Heart left ventricle (tissue), 16 donors: Measurements from ENCODE around the gene AGAP2. TPM values are rescaled to one million over a fixed set of nuclear protein-coding genes. Genes with fewer than 3 reads are reported as not detected.

Experiments used
- ATAC-seq, 4 donors: fragments of 200-7000 bp; cut with Tn5 transposase; one replicate each; pipeline ENCODE4 v1.9.1; 2020 to 2022; ENCODE audit warnings: moderate library complexity in 4 of 4, mild to moderate bottlenecking in 3 of 4, moderate number of reproducible peaks in 1 of 4
- DNase-seq, 5 donors: peaks; one replicate each; pipeline ENCODE4 v3.0.0-alpha.2; 2020
- H3K27ac ChIP-seq, 12 donors: fragments of 200-600 bp; sonication (generic) in 4 of 12; one replicate each; pipeline versions ENCODE4 v1.5.0 to v1.8.0; 2016 to 2022; ENCODE audit warnings: mild to moderate bottlenecking in 2 of 12
- H3K27me3 ChIP-seq, 9 donors: fragments of 200-600 bp; sonication (generic) in 2 of 9; one replicate each; pipeline versions ENCODE4 v1.5.1 to v1.8.0; 2016 to 2022; ENCODE audit warnings: mild to moderate bottlenecking in 3 of 9
- H3K36me3 ChIP-seq, 9 donors: fragments of 200-600 bp; sonication (generic) in 2 of 9; one replicate each; pipeline versions ENCODE4 v1.5.0 to v1.8.0; 2018 to 2022; ENCODE audit warnings: mild to moderate bottlenecking in 2 of 9
- H3K4me1 ChIP-seq, 12 donors: fragments of 200-600 bp; sonication (generic) in 4 of 12; one replicate each; pipeline versions ENCODE4 v1.5.0 to v1.8.0; 2016 to 2022; ENCODE audit warnings: mild to moderate bottlenecking in 3 of 12
- H3K4me3 ChIP-seq, 12 donors: fragments of 200-600 bp; sonication (generic) in 4 of 12; one replicate each; pipeline versions ENCODE4 v1.5.0 to v1.8.0; 2017 to 2022; ENCODE audit warnings: mild to moderate bottlenecking in 9 of 12, moderate library complexity in 4 of 12
- H3K9me3 ChIP-seq, 12 donors: fragments of 200-600 bp; sonication (generic) in 4 of 12; one replicate each; pipeline versions ENCODE4 v1.5.0 to v1.8.0; 2016 to 2022; ENCODE audit warnings: mild to moderate bottlenecking in 1 of 12
- POLR2A ChIP-seq, 2 donors: fragments of 450-650 bp; IDR thresholded peaks; one replicate each; pipeline ENCODE4 v1.6.1; 2017; ENCODE audit warnings: antibody characterized with exemption in 2 of 2, mild to moderate bottlenecking in 2 of 2, moderate library complexity in 2 of 2
- WGBS, 4 donors: extraction: QIAGEN DNeasy Blood & Tissue Kit in 2 of 4; methylation state at CpG; one replicate each; pipeline versions ENCODE4 v1.1.5 to v1.1.7; 2013 to 2018; 5-methylcytosine and 5-hydroxymethylcytosine counted together
- intact Hi-C, 10 donors: fragments of 100-400 bp; cut with DNase I; formaldehyde crosslinking; loops; one replicate each; pipeline versions ENCODE4 v1.11.1 to v1.14.2; 2022
- polyA plus RNA-seq, 2 donors: library from polyadenylated mRNA; stranded (reverse); fragments of 200-250 nt; gene quantifications; one replicate each; pipeline ENCODE4 v1.2.3, GENCODE V29; 2013
- total RNA-seq, 9 donors: library from RNA; depleted of rRNA in 2 of 9; stranded (reverse); fragments of >200 nt in 2 of 9; fragmentation: NEBNext Ultra II Directional in 3 of 9; extraction: Animal tissue kit (Norgen Biotek cat#: 25700) in 3 of 9; gene quantifications; one replicate each; pipeline versions ENCODE4 v1.1.0 to v1.2.4, GENCODE V29; 2016 to 2023
- TF ChIP-seq, protein P1 (sequence below), 12 donors: fragments of 200-600 bp; sonication (generic) in 4 of 12; IDR thresholded peaks; one replicate each; pipeline versions ENCODE4 v1.5.0 to v1.8.0; 2018 to 2022; ENCODE audit warnings: antibody characterized with exemption in 12 of 12, mild to moderate bottlenecking in 5 of 12
- donor health status: ischemic (EF 13 %, LVEDD 7.1; RV severe dilation, severe dysfunction).
- donor health status: healthy with polysubstance abuse.
- donor health status: DM: no; HTN: yes; CAD: no.
- donor health status: DM: no; HTN: no; CAD: no.
- donor health status: ischemic (EF 25% LVEDD 6.9; RV normal size, moderate dysfunction).
- donor health status: ischemic (EF 25% LVEDD 5.7; RV mildly dilated, moderate dysfunction).
- donor health status: healthy.
- donor health status: DM: yes; HTN: yes; CAD: no.
- donor health status: ischemic (EF 35%, LVEDD 5.7; RV mildly dilated, moderate dysfunction).
- donor health status: nonischemic (EF 11% LVEDD 7.7; RV severe dilation, severe dysfunction).
- donor health status: DM: yes; HTN: yes; CAD: no.
- donor health status: PGD.
- donor health status: ischemic (EF 29% LVEDD 5.4; RV normal size, mild dysfunction).
- donor health status: nonischemic (EF 23%, LVEDD 6.1; RV moderate dilation, normal function).

AGAP2 gene
- total and polyA plus RNA-seq, 11 donors: 3.9 to 12.0 (median 5.5) TPM

DNA sequence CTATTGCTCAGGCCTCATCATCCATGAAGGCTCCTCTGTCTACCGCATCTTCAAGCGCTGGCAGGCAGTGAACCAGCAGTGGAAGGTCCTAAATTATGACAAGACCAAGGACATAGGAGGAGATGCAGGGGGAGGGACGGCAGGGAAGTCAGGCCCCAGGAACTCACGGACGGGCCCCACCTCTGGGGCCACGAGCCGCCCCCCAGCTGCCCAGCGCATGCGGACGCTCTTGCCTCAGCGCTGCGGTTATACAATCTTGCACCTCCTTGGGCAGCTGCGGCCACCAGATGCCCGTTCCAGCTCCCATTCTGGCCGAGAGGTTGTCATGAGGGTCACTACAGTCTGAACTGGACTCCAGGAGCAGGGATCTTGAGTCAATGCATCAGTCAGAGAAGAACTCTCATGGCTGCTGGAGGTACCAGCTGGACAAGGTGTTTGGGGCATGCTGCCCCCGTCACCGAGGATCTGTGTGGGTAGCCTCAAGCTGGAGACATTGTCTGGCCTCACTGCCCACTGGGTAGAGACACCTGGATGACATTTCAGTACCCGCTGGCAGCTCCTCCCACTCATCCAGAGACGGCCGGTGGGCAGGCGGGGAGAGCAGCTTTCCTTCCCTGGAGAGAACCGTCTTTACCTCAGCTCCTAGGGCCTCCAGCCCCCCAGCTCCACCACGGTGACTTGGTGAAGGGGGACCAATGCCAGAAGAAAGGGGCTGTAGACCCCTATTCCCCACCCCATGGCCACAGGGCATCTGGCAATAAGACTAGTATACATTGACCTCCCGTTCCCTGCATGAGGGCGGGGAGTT, 20.2 kb upstream of the AGAP2 start:
- Histone ChIP-seq H3K4me1 (peaks cover 0 to 26% (median 15%) of the 10 kb centered on the region in 12 donors), H3K27ac (no peak overlapping the region), H3K27me3 (peaks cover 0 to 17% (median 8%) of the 10 kb centered on the region in 9 donors), H3K4me3 (no peak overlapping the region), H3K9me3 (no peaks in the 10 kb centered on the region), H3K36me3 (peaks cover 0 to 23% (median 15%) of the 10 kb centered on the region in 9 donors)
- ATAC-seq: no peak
- WGBS, 4 donors: 90 to 94% (median 93%) methylated on average over 15 to 25 of the region's 25 CpGs
- no peak for DNase-seq
- intact Hi-C loops: no loop called here
- no peak for TF ChIP-seq POLR2A (IDR thresholded peaks at IDR 0.05)
- TF ChIP-seq, protein P1, sequence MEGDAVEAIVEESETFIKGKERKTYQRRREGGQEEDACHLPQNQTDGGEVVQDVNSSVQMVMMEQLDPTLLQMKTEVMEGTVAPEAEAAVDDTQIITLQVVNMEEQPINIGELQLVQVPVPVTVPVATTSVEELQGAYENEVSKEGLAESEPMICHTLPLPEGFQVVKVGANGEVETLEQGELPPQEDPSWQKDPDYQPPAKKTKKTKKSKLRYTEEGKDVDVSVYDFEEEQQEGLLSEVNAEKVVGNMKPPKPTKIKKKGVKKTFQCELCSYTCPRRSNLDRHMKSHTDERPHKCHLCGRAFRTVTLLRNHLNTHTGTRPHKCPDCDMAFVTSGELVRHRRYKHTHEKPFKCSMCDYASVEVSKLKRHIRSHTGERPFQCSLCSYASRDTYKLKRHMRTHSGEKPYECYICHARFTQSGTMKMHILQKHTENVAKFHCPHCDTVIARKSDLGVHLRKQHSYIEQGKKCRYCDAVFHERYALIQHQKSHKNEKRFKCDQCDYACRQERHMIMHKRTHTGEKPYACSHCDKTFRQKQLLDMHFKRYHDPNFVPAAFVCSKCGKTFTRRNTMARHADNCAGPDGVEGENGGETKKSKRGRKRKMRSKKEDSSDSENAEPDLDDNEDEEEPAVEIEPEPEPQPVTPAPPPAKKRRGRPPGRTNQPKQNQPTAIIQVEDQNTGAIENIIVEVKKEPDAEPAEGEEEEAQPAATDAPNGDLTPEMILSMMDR (IDR thresholded peaks at IDR 0.05): no peak

GRCh38 chr12:57757771-57758170, 19.2 kb upstream of the AGAP2 start:
- 88 to 97% (median 93%) methylated on average over 4 of the region's 4 CpGs for WGBS, 4 donors
- no peak for TF ChIP-seq POLR2A (IDR thresholded peaks at IDR 0.05)
- TF ChIP-seq, protein P1 (IDR thresholded peaks at IDR 0.05): no peak
- Histone ChIP-seq H3K27ac (no peak overlapping the region), H3K36me3 (peaks cover 0 to 23% (median 15%) of the 10 kb centered on the region in 9 donors), H3K27me3 (peaks cover 0 to 7% (median 0%) of the 10 kb centered on the region in 9 donors), H3K4me3 (no peak overlapping the region), H3K9me3 (no peaks in the 10 kb centered on the region), H3K4me1 (peaks cover 0 to 36% (median 19%) of the 10 kb centered on the region in 12 donors)
- no peak for DNase-seq
- intact Hi-C loops: no loop called here
- no peak for ATAC-seq

DNA sequence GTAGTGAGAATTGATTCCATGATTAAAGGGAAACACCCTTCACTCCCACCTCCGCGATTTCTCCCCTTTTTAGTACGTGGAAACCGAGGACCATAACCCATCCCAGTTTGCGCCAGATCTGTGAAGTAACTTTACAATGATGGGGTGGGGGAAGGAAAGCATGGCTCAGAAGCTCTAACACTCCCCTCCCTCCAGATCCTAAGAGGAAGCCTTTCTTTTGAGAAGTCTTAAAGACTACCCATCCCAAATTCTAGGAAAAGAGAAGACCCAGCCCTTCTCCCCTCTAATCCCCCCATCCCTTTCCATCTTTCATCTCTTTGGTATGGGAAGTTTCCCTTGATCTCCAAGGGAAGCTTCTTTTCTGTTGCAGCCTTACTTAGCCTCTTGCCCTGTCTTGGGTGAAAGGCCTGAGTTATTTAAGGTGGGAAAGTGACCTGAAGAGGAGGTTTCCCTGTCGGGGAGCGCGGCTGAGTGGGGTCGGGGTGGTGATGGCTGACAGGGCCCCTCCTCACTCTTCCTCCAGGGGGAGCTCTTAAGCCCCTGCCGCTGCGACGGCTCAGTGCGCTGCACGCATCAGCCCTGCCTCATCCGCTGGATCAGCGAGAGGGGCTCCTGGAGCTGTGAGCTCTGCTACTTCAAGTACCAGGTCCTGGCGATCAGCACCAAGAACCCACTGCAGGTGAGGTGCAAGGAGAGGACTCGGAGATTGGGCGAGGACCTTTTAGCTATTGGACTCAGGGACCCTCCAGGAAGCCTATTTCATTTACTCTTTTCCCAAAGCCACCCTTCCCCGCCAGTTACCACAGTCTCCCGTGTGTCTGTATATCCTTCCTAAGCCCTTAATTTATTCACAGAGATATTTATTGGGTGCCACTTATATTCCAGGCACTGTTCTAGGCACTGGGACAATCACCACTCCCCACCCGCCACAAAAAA, 18.1 kb upstream of the AGAP2 start:
- TF ChIP-seq, protein P1 (IDR thresholded peaks at IDR 0.05): peak in 11 of 12 donors; percentile 19 to 70 (median 47)
- no peak for TF ChIP-seq POLR2A (IDR thresholded peaks at IDR 0.05)
- Histone ChIP-seq H3K36me3 (peaks cover 0 to 23% (median 15%) of the 10 kb centered on the region in 9 donors), H3K4me3 (peak overlapping the region in 9 of 12 donors; percentile 65 to 97 (median 72)), H3K4me1 (peaks cover 0 to 41% (median 21%) of the 10 kb centered on the region in 12 donors), H3K27ac (peak overlapping the region in 3 of 12 donors; percentile 52 to 79 (median 55)), H3K9me3 (no peaks in the 10 kb centered on the region), H3K27me3 (no peaks in the 10 kb centered on the region)
- peak in 1 of 5 donors; percentile 78 for DNase-seq
- intact Hi-C loops: no loop called here
- WGBS, 4 donors: 58 to 69% (median 64%) methylated on average over 19 to 22 of the region's 22 CpGs
- ATAC-seq: no peak
